CD4-positive, CD25-positive, alpha-beta regulatory T cell (primary cell): ENCODE results near the gene PIEZO2. TPM values are rescaled to one million over a fixed set of nuclear protein-coding genes. Genes with fewer than 3 reads are reported as not detected.

ENCODE experiments used
- ATAC-seq, 2 donors: fragments of 150-1000 bp; cut with Tn5 transposase; one replicate each; pipeline ENCODE4 v1.10.0; 2021; ENCODE audit warnings: low read depth in 2 of 2, moderate number of reproducible peaks in 2 of 2, moderate library complexity in 1 of 2
- DNase-seq, 3 donors: peaks; one replicate each; pipeline versions ENCODE4 v3.0.0 to v3.0.0-alpha.2; 2012 to 2022; ENCODE audit warnings: mixed read lengths in 1 of 3
- H3K27ac ChIP-seq: one replicate; pipeline ENCODE4 v1.7.0; 2013; ENCODE audit warnings: mild to moderate bottlenecking, low read length; ENCODE audit not compliant: insufficient read depth, poor library complexity, severe bottlenecking
- H3K27me3 ChIP-seq: one replicate; pipeline ENCODE4 v1.7.0; 2013; ENCODE audit warnings: low read length; ENCODE audit not compliant: control insufficient read depth, insufficient read depth
- H3K36me3 ChIP-seq: one replicate; pipeline ENCODE4 v1.7.0; 2013; ENCODE audit warnings: mild to moderate bottlenecking, low read length, moderate library complexity; ENCODE audit not compliant: control insufficient read depth, insufficient read depth
- H3K4me1 ChIP-seq: 2 replicates; pipeline ENCODE4 v1.7.0; 2013; ENCODE audit warnings: mild to moderate bottlenecking, low read length; ENCODE audit not compliant: insufficient read depth, control insufficient read depth, poor library complexity, severe bottlenecking
- H3K4me3 ChIP-seq: one replicate; pipeline ENCODE4 v1.7.0; 2013; ENCODE audit warnings: low read depth, mild to moderate bottlenecking, low read length, moderate library complexity
- H3K9me3 ChIP-seq, 2 experiments: 1 replicate in 1 of 2; 2 replicates in 1 of 2; pipeline ENCODE4 v1.7.0; 2013; ENCODE audit warnings: low read length in 2 of 2, mild to moderate bottlenecking in 1 of 2, moderate library complexity in 1 of 2; ENCODE audit not compliant: control insufficient read depth in 2 of 2
- H3K27ac Mint-ChIP-seq, 3 donors: one replicate each; pipeline ENCODE4 v1.8.0; 2020 to 2022; ENCODE audit warnings: mild to moderate bottlenecking in 3 of 3, mixed read lengths in 3 of 3, moderate library complexity in 2 of 3
- H3K27me3 Mint-ChIP-seq: one replicate; pipeline ENCODE4 v1.8.0; 2022; ENCODE audit warnings: mild to moderate bottlenecking, mixed read lengths
- H3K36me3 Mint-ChIP-seq: one replicate; pipeline ENCODE4 v1.8.0; 2020; ENCODE audit warnings: mixed read lengths
- H3K4me1 Mint-ChIP-seq, 4 donors: one replicate each; pipeline ENCODE4 v1.8.0; 2020 to 2022; ENCODE audit warnings: mixed read lengths in 4 of 4, mild to moderate bottlenecking in 1 of 4
- H3K4me3 Mint-ChIP-seq, 4 donors: one replicate each; pipeline ENCODE4 v1.8.0; 2020 to 2022; ENCODE audit warnings: mild to moderate bottlenecking in 4 of 4, mixed read lengths in 4 of 4, moderate library complexity in 3 of 4
- H3K9me3 Mint-ChIP-seq, 7 donors: one replicate each; pipeline ENCODE4 v1.8.0; 2020 to 2022; ENCODE audit warnings: mixed read lengths in 7 of 7, mild to moderate bottlenecking in 3 of 7, moderate library complexity in 2 of 7
- polyA plus RNA-seq, 4 donors: library from polyadenylated mRNA; unstranded; fragments of 300-500 nt; fragmentation: Illumina TruSeq; gene quantifications; one replicate each; pipeline ENCODE4 v1.2.3, GENCODE V29; 2021
- total RNA-seq: library from RNA; stranded (reverse); gene quantifications from one replicate; pipeline ENCODE4 v1.2.3, GENCODE V29; 2022

The PIEZO2 gene
- total and polyA plus RNA-seq, 5 donors from 2014 or later = not detected

- Mint-ChIP-seq H3K27ac (no peak overlapping the region), H3K36me3 (no peaks in the 10 kb centered on the region), H3K9me3 (peaks cover 0 to 5% (median 0%) of the 10 kb centered on the region in 7 donors), H3K4me1 (no peaks in the 10 kb centered on the region), H3K27me3 (peaks cover 11% of the 10 kb centered on the region), H3K4me3 (no peak overlapping the region)
- H3K27me3 ChIP-seq = no peaks in the 10 kb centered on the region
- H3K9me3 ChIP-seq = no peaks in the 10 kb centered on the region
- no peak overlapping the region for H3K4me3 ChIP-seq
- H3K27ac ChIP-seq = no peak overlapping the region
- H3K36me3 ChIP-seq = no peaks in the 10 kb centered on the region
- no peaks in the 10 kb centered on the region for H3K4me1 ChIP-seq
- ATAC-seq = no peak
- DNase-seq = no peak
Observed at GRCh38 chr18:10875811-10876210, 273.6 kb downstream of the PIEZO2 start.

- H3K27me3 Mint-ChIP-seq = peaks cover 11% of the 10 kb centered on the region
- no peak overlapping the region for H3K4me3 Mint-ChIP-seq
Observed at GRCh38 chr18:10872304-10872703, 277.1 kb downstream of the PIEZO2 start.

GRCh38 chr18:10864722-10865121 lies 284.6 kb downstream of the PIEZO2 start:
- H3K9me3 Mint-ChIP-seq = peaks cover 0 to 12% (median 5%) of the 10 kb centered on the region in 7 donors
- H3K27ac Mint-ChIP-seq = no peak overlapping the region
- no peak overlapping the region for H3K4me3 Mint-ChIP-seq

More at GRCh38 chr18:10872304-10872703, 277.1 kb downstream of the PIEZO2 start:
- Histone ChIP-seq H3K36me3 (no peaks in the 10 kb centered on the region), H3K4me1 (no peaks in the 10 kb centered on the region), H3K4me3 (no peak overlapping the region), H3K9me3 (no peaks in the 10 kb centered on the region), H3K27ac (no peak overlapping the region), H3K27me3 (no peaks in the 10 kb centered on the region)
- Mint-ChIP-seq H3K9me3 (peaks cover 0 to 5% (median 0%) of the 10 kb centered on the region in 7 donors), H3K36me3 (no peaks in the 10 kb centered on the region), H3K27ac (no peak overlapping the region), H3K4me1 (no peaks in the 10 kb centered on the region)
- no peak for DNase-seq
- no peak for ATAC-seq

GRCh38 chr18:10863026-10863425 lies 286.3 kb downstream of the PIEZO2 start:
- Mint-ChIP-seq H3K27me3 (no peaks in the 10 kb centered on the region), H3K9me3 (peaks cover 0 to 12% (median 5%) of the 10 kb centered on the region in 7 donors), H3K36me3 (no peaks in the 10 kb centered on the region), H3K4me3 (peak overlapping the region in 1 of 4 donors; percentile 59), H3K4me1 (no peaks in the 10 kb centered on the region), H3K27ac (no peak overlapping the region)
- Histone ChIP-seq H3K27me3 (no peaks in the 10 kb centered on the region), H3K4me1 (no peaks in the 10 kb centered on the region), H3K9me3 (no peaks in the 10 kb centered on the region), H3K27ac (no peak overlapping the region), H3K4me3 (no peak overlapping the region), H3K36me3 (no peaks in the 10 kb centered on the region)
- DNase-seq (no peak), ATAC-seq (no peak)

More at GRCh38 chr18:10864722-10865121, 284.6 kb downstream of the PIEZO2 start:
- no peak for ATAC-seq
- Mint-ChIP-seq H3K36me3 (no peaks in the 10 kb centered on the region), H3K27me3 (no peaks in the 10 kb centered on the region), H3K4me1 (no peaks in the 10 kb centered on the region)
- Histone ChIP-seq H3K36me3 (no peaks in the 10 kb centered on the region), H3K9me3 (no peaks in the 10 kb centered on the region), H3K4me3 (no peak overlapping the region), H3K4me1 (no peaks in the 10 kb centered on the region), H3K27ac (no peak overlapping the region), H3K27me3 (no peaks in the 10 kb centered on the region)
- no peak for DNase-seq

- Histone ChIP-seq H3K4me1 (no peaks in the 10 kb centered on the region), H3K4me3 (no peak overlapping the region), H3K27me3 (no peaks in the 10 kb centered on the region), H3K9me3 (no peaks in the 10 kb centered on the region), H3K27ac (no peak overlapping the region), H3K36me3 (no peaks in the 10 kb centered on the region)
- no peak for ATAC-seq
- H3K27ac Mint-ChIP-seq = no peak overlapping the region
- no peaks in the 10 kb centered on the region for H3K27me3 Mint-ChIP-seq
- no peak for DNase-seq
- H3K9me3 Mint-ChIP-seq = peaks cover 0 to 12% (median 5%) of the 10 kb centered on the region in 7 donors
- no peaks in the 10 kb centered on the region for H3K36me3 Mint-ChIP-seq
- H3K4me1 Mint-ChIP-seq = no peaks in the 10 kb centered on the region
- no peak overlapping the region for H3K4me3 Mint-ChIP-seq
Observed at GRCh38 chr18:10860928-10861327, 288.4 kb downstream of the PIEZO2 start.

GRCh38 chr18:10860382-10860781 lies 289.0 kb downstream of the PIEZO2 start:
- H3K9me3 ChIP-seq = no peaks in the 10 kb centered on the region
- H3K4me3 ChIP-seq = no peak overlapping the region
- no peaks in the 10 kb centered on the region for H3K36me3 Mint-ChIP-seq
- DNase-seq (no peak), ATAC-seq (no peak)
- no peak overlapping the region for H3K27ac Mint-ChIP-seq
- no peaks in the 10 kb centered on the region for H3K27me3 Mint-ChIP-seq
- no peaks in the 10 kb centered on the region for H3K27me3 ChIP-seq
- no peaks in the 10 kb centered on the region for H3K4me1 ChIP-seq
- peaks cover 0 to 11% (median 5%) of the 10 kb centered on the region in 7 donors for H3K9me3 Mint-ChIP-seq
- H3K4me3 Mint-ChIP-seq = no peak overlapping the region
- H3K4me1 Mint-ChIP-seq = no peaks in the 10 kb centered on the region
- no peaks in the 10 kb centered on the region for H3K36me3 ChIP-seq
- no peak overlapping the region for H3K27ac ChIP-seq

GRCh38 chr18:10858477-10858876 lies 290.9 kb downstream of the PIEZO2 start:
- no peak overlapping the region for H3K27ac Mint-ChIP-seq
- DNase-seq (no peak), ATAC-seq (no peak)
- no peaks in the 10 kb centered on the region for H3K36me3 Mint-ChIP-seq
- no peaks in the 10 kb centered on the region for H3K36me3 ChIP-seq
- peaks cover 0 to 2% (median 0%) of the 10 kb centered on the region in 7 donors for H3K9me3 Mint-ChIP-seq
- no peaks in the 10 kb centered on the region for H3K9me3 ChIP-seq
- no peaks in the 10 kb centered on the region for H3K27me3 ChIP-seq
- no peak overlapping the region for H3K27ac ChIP-seq
- H3K4me1 ChIP-seq = no peaks in the 10 kb centered on the region
- no peaks in the 10 kb centered on the region for H3K4me1 Mint-ChIP-seq
- peaks cover 7% of the 10 kb centered on the region for H3K27me3 Mint-ChIP-seq
- no peak overlapping the region for H3K4me3 Mint-ChIP-seq
- H3K4me3 ChIP-seq = no peak overlapping the region

GRCh38 chr18:10856132-10856531 lies 293.2 kb downstream of the PIEZO2 start:
- DNase-seq (no peak), ATAC-seq (no peak)
- no peaks in the 10 kb centered on the region for H3K27me3 ChIP-seq
- H3K9me3 Mint-ChIP-seq = peaks cover 0 to 4% (median 0%) of the 10 kb centered on the region in 7 donors
- H3K4me1 ChIP-seq = no peaks in the 10 kb centered on the region
- H3K27me3 Mint-ChIP-seq = peaks cover 7% of the 10 kb centered on the region
- H3K4me3 Mint-ChIP-seq = no peak overlapping the region
- H3K27ac ChIP-seq = no peak overlapping the region
- H3K4me1 Mint-ChIP-seq = no peaks in the 10 kb centered on the region
- H3K36me3 ChIP-seq = no peaks in the 10 kb centered on the region
- no peak overlapping the region for H3K27ac Mint-ChIP-seq
- H3K36me3 Mint-ChIP-seq = no peaks in the 10 kb centered on the region
- H3K4me3 ChIP-seq = no peak overlapping the region
- no peaks in the 10 kb centered on the region for H3K9me3 ChIP-seq
